GM11168 (cell line): ENCODE results near the gene MRPL39.

Source experiments
- in situ Hi-C: fragments of 300-500 bp; cut with MboI; formaldehyde crosslinking; loops from one replicate; pipeline ENCODE4 v1.12.0; 2022; ENCODE audit warnings: low sequenced_read_pairs; ENCODE audit not compliant: unreplicated experiment

MRPL39 gene

DNA sequence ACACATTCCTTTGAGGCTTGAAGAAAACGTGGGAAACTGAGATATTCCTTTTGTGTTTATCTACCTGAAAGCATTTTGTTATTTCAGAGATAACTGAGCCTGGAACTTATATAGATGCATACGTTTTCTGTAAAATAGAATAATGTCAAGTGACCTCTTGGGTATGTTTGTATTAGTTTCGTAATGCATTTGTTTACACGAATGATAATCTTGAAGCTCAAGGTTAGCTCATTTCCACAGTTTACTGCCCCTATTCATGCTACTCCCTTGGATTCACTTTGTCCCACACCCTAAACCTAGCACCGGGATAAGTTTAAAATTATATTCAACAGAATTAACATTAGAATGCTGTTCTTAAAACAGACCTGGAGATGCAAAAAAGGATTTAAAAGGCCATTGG, 54.4 kb downstream of the MRPL39 start:
- in situ Hi-C loops = no loop called here

DNA sequence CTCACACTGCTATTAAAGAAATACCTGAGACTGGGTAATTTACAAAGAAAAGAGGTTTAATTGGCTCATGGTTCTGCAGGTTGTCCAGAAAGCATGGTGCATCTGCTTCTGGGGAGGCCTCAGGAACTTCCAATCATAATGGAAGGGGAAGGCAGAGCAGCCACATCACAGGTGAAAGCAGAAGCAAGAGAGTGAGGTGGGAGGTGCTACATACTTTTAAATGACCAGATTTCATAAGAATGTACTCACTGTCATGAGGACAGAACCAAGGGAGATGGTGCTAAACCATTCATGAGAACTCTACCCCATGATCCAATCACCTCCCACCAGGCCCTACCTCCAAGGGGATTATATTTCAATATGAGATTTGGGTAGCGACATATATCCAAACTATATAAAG, 55.7 kb downstream of the MRPL39 start:
- in situ Hi-C loops = no loop called here

DNA sequence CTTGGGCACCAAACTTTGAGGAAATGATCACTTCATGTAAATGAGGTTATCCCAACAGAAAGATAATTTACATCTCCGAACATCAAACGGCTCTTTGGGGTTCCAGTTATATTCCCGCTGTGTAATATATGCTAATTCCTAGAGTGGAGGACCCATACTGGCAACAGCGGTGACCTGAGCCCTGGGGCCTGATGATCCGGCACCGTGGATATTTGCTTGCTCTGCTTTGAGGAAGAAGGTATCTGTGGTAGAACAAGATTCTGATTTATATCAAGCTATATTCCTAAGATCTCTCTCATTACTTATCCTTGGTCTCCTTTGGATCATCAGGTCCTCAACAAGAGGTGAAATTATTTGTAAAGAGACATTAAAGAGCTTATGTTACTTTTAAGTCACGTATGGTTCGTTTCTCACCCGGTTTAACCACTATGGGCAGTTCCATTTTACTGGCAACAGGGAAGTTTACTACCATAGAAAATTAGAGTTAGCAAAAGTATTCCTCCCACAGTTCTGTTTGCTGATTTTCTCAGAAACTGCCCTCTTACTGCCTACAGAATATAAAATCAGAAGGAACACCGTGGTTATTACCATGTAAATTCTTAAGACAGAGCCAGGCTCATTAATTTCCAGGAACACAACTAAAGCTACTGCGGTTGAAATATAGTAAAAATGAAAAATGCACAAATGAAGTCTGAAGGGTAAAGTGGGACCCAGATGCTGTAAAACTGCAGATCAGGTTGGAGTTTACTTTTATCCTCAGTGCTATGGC, 56.7 kb downstream of the MRPL39 start:
- in situ Hi-C loops = no loop called here

DNA sequence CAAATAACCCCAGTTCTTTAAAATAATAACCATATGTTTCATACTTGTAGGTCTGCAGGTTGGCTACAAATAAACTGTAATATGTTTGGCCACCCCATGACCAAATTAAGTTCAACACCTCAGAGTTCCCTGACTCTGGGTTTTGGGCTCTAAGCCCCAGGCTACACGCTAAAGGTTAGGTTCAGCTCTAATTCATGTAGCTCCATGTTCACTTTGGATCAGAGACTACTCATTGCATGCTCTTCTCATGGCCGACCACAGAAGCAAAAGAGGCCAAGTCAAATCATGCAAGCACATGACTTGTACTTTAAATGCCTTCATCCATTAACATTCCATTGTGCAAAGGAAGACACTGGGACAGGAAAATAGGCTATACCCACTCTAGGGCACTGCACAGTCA, 66.2 kb downstream of the MRPL39 start:
- in situ Hi-C loops = no loop called here

DNA sequence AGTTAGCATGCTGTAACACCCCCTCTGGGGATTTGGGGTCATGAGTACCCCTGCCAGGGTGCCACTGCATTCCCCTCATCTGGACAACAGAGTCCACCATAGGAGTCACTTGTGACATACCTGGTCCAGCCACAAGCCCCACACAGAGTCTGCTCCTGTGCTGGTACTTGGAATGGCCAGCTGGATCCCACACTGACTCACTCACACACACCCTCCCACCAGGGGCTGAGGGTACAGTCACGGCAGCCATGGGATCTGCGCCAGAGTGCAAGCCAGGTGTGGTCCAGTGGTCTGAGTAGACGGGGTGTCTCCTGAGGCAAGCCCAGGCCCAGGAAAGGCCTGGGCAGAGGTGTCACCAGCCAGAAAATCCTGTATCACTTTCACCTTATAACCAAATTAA, 67.7 kb downstream of the MRPL39 start:
- in situ Hi-C loops = no loop called here

DNA sequence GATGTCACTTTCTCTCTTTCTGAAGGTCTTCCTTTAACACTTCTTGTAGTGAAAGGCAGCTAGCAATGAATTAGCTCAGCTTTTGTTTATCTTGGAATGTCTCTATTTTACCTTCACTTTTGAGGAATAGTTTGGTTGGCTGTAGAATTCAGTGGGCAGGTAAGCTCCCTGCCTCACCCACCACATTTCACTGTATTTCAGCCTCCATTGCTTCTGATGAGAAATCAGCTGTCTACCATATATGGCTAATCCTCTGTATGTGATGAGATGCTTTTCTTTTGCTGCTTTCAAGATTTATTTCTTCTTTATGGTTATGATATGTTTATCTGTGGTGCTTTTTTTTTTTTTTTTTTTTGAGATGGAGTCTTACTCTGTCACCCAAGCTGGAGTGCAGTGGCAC, 70.1 kb downstream of the MRPL39 start:
- in situ Hi-C loops = no loop called here

DNA sequence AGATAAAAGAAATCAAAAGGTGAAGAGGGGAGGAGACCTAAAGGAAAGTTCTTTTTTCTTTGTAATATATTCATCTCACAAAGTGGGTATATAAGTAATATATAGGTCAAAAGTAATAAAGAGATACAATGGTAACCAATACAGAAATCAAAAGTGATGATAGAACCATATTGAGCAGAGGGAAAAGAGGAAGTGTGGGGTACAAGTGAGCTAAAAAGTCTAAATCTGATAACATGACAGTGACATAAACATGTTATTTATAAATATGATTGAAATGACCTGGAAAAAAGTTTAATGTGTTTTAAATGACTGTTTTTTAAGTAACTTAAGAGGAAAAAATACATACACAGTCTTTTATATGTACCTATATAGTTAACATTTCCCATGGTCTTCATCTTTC, 70.5 kb downstream of the MRPL39 start:
- in situ Hi-C loops = no loop called here

DNA sequence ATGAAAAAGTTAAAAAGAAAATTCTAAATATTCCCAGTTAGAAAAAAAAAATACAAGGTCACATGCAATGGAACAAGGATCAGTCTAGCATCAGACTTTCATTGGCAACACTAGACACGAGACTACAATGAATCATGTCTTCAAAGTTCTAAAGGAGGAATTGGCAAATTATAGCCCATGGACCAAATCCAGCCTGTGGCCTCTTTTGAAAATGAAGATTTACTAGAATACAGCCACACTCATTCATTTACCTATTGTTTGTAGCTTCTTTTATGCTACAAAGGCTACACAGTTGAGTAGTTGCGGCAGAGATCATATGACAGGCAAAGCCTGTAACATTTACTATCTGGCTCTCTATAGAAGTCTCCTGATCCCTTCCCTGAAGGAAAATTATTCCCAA, 71.4 kb downstream of the MRPL39 start:
- in situ Hi-C loops = no loop called here
